Measurements from ENCODE around the gene PSME3IP1.
"Not testable (repeated sequence)": the region's sequence is repeated elsewhere in the genome, so short reads cannot be mapped to it uniquely, and the experiment has no call there.

PSME3IP1 gene

DNA sequence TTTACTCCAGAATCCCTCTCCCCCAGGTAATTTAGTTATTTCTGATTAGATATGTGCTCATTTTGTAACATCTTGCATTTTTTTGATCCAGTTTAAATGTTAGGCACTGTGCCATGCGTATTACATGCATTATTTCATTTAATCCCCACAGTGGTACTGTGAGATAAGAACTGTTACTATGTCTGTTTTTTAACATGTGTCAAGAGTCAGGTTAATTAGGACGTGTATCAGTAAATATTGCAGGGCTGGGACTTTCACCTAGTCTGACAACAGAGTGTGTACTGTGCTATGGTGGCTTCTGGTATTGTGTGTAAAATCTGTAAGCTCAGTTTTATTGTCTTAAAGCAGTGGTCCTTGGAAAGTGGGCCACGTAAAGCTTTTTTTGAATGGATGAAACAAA, 10.9 kb upstream of the PSME3IP1 start:
- DNase-seq = no peak

DNA sequence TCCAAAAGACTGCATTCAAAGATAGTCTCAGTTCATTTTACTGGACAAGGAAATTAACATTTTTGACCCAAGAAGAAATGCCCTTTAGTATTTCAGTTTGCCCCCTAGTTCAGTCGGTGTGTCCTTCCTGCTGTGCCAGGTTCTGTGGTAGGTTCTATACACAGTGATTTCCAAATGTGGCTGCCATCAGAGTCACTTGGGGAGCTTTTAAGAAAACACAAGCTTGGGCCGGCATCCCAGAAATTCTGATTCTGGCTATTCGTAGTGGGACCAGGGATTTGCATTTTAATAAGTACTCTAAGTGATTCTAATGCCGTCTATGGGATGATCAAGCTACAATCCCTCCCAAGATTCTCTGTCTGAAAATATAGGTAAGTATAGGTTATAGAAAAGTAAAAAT, 10.4 kb upstream of the PSME3IP1 start:
- no peak for DNase-seq

DNA sequence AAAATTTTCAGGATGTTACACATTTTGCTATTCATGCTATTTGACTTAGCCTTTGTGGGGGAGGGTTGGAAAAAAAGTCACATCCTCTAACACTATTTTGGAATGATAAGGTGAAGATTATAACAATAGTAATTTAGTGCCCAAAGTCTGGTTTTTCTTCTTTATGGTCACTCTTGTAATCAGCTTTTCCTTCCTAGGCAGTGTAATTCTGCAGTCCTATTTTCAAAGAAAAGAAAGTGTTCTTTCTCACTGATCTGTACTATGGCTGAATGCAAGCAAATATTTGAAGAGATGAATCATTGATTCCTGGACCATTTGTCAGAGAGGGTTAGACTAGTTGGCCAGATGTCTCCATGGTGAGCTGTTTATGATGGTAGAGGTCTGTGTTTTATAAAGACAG, 8.7 kb upstream of the PSME3IP1 start:
- peak; percentile 86 for DNase-seq

DNA sequence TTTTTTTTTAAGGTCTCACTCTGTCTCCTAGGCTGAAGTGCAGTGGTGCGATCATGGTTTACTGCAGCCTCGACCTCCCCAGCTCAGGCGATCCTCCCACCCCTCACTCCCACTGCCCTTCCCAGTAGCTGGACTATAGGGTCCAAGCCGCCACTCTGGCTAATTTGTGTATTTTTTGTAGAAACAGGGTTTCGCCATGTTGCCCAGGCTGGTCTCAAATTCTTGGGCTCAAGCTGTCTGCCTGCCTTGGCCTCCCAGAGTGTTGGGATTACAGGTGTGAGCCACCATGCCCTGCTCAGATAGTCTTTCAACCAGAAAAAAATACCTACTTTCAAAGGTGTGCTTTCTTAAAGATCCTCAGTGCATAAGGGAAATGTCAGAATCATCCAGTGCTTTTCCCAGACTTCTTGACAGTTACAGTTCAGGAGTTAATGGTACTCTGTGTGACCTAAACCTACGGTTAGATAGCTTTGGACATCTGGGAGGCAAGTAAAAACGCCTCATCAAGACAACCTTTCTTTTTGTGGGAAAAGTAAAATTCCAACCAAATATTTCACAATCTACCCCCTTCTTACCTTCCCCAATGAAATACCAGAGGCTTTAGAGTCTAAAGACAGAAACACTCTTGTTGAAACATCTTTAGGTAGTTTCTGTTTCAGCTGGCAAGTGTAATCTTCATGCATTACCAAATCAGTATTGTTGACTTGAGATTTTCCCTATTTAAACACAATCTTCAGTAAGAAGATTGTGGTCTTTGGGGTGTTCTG, 7.1 kb upstream of the PSME3IP1 start:
- peak; percentile 52 for DNase-seq

DNA sequence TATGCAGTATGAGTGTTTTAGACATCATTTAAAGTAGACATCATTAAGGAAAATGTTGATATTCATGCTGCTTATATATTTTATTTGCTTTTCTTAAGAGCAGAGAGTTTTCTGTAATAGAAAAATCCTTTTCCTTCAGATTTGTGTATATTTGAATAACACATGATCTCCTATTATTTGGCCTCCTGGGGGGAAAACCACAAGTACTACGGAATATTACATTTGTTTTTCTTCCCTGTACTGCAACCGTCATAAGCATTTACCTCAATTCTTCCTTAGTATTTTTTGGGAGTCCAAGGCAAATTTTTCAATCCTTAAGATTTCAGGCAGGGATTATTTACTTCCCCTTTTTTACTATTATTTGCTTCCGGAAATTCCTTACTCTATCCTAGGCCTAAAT, 6.3 kb upstream of the PSME3IP1 start:
- DNase-seq = no peak

DNA sequence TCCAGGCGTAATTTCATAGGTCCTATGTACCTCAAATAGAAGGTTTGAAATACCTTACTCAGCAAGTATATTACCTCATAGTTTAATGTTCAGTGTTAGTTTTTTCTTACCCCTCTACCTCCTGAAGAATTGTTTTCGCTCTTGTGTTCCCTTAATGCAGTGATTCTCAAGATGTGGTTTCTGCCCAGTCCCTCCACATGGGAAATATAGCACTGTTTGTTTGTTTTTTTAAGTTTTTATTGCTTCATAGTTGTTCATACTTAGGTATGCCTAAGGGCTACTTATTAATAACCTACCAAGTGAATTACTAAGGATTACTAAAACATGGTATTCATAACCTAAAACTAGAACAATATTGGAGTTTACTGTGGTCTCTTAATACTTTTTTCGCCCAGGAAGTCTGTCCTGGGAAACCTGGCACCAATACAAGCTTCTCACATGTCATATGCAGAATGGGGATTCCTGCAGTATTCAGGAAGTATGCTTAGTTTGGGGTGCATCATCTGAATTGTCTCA, 5.3 kb upstream of the PSME3IP1 start:
- DNase-seq = peak; percentile 47

DNA sequence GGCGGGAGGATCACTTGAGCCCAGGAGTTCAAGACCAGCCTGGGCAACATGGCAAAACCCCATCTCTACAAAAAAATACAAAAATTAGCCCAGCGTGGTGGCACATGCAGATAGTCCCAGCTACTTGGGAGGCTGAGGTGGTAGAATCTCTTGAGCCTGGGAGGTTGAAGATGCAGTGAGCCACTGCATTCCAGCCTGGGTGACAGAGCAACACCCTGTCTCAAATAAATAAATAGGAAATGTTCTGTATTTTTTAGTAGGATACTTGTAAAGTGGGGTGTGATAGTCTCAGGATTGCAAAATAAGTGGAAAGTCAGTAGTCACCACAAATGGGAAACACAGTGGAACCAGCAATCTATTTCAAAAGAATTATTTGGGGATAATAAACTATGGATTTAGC, 4.3 kb upstream of the PSME3IP1 start:
- DNase-seq = no peak

DNA sequence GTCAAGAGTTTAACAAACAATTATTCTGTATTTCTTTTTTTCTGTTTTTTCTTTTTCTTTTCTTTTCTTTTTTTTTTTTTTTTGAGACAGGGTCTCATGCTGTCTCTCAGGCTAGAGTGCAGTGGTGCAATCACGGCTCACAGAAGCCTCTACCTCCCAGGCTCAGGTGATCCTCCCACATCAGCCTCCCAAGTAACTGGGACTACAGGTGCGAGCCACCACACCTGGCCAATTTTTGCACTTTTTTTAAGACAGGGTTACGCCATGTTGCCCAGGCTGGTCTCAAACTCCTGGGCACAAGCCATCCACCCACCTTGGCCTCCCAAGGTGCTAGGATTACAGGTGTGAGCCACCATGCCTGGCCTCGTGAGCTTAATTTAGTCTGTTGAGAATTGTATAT, 3.7 kb upstream of the PSME3IP1 start:
- DNase-seq = not testable (repeated sequence)

DNA sequence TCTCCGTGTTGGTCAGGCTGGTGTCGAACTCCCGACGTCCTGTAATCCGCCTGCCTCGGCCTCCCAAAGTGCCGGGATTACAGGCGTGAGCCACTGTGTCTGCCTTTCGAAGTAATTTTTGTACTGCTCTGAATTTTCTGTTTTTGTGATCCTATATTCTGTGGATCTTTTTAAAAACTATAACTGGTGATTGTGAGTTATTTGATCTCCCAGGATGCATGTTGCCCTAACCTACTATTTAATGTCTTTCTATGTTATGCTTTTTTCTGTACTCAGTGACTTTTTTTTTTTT, 2.8 kb upstream of the PSME3IP1 start:
- DNase-seq = no peak

DNA sequence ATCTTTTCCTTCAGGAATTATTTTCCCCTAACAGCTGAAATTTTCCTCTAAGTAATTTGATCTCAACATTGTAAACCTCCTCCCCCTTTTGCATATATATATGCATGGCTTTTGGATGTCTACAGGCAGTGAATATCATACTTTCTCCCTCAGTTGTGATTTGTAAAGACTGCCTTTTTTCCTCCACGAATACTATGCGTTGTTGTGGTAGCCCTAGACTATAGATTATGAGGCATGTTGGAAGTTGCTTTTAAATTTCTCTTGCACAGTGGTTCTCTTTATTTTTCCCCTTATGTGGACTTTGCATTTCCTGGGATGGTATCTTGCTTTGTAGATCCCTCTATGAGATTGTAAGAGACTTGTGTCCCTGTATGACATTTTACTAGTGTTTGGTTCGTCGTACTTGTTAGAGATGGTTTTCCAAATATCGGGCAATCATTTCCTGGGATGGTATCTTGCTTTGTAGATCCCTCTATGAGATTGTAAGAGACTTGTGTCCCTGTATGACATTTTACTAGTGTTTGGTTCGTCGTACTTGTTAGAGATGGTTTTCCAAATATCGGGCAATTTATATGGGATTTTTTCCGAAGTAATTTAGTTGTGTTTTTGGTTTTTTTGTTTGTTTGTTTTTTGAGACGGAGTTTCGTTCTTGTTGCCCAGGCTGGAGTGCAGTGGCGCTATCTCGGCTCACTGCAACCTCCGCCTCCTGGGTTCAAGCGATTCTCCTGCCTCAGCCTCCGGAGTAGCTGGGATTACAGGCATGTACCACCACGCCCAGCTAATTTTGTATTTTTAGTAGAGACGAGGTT, 2.3 kb upstream of the PSME3IP1 start:
- not testable (repeated sequence) for DNase-seq

DNA sequence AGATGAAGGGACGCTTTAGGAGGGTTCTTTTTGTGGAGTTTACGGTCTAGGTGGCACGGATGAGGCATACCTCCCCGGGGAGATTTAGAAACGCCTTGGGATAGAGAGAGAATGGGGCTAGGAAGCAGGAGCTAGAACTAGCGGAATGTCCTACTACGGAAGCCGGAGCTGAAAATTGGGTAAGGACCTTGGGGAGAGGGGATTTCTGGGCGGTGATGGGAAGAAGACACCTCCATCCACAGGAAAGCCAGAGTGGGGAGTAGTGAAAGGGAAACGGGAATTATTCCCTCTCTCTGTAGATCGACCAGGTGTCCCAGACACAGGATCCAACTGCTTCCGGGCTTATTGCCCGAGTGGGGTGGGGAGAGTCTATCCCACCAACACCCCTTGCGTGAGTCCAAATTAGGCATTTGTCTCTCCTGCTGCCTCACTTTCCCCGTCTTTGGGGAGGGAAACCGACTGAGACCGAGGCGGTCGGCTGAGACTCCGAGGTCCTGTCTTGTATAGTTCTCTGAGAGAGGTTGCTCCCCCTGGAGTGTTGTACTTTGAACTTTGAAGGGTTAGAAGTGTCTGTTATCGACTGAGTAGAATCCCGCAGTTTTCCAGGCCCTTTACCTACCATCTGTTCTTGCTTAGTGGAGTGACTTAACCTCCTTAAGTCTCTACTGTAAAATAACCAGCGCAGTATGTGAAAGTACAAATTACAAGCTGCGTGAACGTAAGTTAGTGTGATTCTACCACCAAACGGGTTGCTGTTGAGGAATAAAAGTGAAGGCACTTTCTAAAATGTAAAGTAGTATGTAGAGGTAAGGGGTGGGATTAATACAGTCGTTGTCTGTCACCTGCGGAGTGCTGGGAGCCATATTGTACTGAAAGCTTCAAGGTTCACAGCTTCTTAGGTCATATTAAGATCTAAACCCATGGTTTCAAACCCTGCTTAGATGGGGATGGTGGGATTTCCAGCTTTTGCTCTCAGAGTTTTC, 1.3 kb upstream of the PSME3IP1 start:
- no peak for DNase-seq

DNA sequence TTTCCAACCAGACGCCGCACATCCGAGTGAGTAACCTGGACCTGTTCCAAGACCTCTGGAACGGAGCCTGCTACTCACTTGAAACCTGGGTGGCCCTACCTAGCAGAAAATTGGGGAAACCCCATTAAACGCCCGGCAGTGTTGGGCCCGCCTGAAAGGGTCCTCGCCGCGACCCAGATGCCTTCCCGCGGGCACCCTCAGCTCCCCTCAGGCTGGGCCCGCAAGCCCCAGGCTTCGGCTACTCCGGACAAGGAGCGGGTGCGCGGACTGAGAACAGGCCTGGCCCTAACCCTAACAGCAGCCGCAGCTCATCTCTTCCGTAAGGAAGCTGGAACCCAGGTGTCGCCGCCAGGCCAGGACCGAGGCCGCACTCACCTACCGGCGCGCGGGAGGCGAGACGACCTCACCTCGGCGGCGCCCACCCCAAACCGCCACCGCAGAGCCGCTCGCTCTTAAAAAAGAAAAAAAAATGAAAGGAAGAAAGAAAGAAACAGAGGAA, 344 bp downstream of the PSME3IP1 start:
- peak; percentile 55 for DNase-seq

DNA sequence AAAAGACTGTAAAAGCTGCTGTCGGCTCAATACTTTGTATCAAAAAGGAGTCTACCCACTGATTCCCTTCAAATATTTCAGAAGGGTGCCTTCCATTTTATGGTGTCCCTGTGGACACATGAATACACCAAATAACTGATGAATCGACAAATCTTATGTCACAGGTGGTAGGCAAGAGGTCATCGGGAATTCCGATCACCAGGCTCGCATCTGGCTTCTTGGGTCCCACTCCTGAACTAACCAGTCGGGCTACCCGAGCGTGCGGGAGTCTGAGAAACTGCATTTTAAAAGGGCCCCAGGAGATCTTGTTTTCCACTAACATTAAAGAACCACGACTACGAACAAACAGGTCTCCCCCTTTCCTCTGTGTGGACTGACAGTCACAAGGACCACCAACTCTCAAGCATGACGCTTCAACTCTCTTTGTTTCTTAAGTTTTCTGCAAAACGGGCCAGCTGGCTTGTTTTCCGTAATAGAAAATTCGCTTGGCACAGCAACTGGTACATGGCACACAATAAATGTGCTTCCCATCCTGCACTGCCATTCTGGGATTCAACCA, 873 bp downstream of the PSME3IP1 start:
- no peak for DNase-seq

DNA sequence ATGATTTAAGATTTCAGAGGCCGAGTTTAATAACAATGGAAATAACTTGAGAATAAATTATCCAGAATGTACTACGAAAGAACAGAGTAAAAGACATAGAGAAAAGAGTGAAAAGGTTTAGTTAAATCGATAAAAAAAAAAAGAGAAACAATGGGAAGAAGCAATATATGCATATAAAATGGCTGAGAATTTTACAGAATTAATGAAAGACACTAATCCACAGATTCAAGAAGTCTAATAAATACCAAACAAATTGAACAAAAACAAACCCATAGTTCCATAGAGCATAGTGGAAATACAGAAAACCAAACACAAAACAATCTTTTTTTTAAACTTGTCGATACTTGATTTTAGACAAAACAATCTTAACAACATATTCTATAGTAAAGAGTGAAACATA, 1.7 kb downstream of the PSME3IP1 start:
- no peak for DNase-seq

DNA sequence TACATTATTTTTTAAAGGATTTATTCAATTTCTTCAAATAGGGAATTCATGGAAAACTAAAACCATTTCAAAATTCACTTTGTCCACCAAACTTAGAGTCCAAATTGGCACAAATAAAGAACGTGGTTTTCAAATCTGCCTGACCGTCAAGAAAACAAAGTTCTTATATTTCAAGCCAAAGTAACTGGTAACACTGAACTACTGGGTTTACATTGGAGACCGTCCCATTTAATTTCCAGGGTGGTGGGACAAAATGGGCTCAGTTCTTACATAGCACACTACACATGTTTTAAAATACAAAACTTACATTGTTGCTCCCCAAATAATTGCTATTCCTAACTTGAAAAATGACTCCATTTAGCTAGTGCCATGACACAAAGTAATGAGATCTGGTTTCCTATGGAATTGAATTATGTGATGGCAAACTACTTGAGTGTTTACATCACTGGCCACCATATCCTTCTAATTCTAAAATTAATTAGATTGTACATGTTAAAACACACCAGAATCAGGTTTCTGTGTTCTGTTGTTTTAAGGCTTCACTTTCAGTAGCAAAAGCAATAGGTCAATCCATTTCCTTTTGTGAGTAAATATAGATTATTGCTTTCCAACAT, 6.5 kb downstream of the PSME3IP1 start:
- DNase-seq = no peak

DNA sequence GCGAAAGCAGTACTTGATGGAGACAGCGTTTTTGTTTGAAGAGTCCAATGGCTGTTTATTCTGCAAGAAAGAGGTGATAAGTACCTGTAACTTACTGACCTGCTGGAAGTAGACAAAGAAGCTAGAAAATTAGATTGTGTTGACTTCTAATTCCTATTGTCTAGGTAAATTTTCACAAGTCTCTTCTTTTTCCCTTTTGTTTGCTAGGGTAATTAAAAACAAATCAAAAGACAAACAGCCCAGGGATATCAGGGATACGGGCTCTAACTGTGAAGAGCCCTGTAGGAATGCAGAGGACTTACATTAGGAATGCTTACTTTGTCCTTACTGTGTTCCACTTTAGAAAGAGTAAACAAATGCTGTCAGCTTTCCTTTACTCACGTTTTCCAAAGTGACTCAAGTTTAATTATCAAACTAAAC, 7.0 kb downstream of the PSME3IP1 start:
- no peak for DNase-seq

DNA sequence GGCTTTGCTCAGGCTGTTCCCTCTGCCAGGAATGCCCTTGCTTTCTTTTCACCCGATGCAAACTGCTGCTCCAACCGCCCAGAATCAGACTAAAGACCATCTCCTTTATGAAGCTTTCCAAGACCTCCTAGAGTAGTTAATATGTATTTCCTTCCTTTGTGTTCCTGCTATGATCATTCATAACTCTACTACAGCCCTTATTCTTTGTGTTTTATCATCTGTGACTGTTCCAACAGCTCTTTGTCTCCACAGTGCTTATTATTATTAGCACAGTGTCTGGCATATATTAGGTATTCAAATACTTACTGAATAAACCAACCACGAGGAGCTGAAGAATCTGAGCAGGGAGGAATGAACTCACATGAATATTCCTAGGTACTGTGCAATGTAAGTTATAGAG, 7.6 kb downstream of the PSME3IP1 start:
- DNase-seq = no peak

DNA sequence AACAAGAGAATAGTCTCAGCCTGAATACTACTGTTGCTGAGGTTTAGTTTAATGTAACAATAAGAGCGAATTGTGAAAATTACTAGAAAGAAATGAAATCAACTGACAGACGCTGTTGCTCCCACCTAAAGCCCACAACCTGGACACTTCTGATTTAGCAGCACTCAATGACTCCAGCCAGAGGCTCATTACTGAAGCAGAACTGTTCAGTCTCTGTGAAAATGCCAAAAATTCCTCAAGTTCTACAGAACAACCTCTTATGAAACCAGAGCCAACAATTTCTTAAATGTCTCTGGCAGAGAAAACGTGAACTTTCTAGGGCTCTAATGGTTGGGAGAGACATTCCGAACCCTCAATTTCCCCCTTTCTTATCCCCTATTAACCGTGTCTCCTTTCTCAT, 9.9 kb downstream of the PSME3IP1 start:
- no peak for DNase-seq

DNA sequence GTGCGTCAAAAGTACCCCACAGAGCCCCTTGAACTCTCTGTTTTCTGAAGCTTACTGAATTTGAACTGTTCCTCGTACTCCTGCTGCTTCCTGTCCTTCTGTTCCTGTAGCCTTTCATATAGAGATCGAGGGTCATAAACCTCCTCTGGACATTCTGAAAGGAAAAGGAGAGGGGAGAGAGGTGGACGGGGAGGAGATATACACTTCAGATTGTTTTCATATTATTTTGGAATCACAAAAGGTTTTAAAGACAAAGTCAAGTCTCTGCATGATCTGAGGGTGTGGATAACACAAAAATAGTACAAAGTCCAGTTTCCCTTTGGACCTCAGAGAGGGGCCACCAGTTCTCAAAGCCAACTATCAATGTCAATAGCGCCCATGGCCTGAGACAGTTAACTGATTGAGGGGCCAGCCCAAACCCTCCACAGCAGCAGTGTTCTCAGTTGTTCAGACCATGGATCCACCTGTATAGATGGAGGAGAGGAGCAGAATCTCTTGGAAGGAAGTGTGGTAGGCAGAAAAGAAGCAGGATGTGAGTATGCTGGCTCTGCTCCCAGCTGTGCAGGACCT, 13.0 kb downstream of the PSME3IP1 start:
- no peak for DNase-seq

DNA sequence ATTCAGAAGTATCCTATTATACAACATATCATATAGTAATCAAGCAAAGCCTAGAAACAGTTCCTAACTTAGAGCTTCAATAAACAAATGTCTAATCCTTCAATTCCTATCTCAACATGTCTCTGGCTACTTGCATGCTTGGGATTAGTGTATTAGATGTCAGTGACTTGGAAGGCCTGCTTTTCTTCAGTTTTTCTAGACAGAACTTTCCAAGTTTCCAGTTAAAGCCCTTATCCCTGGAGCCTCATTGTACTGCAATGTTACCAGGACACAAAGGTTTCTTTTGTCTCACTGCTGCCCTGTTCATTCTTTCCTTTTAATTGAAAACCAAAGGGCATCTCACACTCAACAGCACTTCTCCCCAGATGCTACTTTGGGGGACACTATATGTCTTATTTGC, 16.5 kb downstream of the PSME3IP1 start:
- no peak for DNase-seq

DNA sequence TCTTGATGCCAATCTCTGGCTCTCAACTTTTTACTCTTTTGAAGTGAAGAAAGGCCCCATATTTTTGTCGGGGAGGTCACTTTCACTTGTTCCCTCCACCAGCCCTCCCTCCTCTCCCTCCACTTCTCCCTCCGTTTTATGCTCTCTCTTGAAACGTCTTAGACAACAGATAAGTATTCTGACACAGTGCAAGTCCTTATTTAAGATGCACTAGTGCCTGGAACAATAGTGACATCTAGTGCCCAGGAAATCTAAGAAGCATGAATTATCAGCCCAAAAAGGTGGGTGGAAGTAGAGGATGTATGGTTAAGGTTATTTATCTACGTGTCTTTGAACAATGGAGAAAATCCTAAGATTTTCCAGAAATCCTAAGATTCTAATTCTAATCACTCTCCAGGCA, 17.9 kb downstream of the PSME3IP1 start:
- no peak for DNase-seq

DNA sequence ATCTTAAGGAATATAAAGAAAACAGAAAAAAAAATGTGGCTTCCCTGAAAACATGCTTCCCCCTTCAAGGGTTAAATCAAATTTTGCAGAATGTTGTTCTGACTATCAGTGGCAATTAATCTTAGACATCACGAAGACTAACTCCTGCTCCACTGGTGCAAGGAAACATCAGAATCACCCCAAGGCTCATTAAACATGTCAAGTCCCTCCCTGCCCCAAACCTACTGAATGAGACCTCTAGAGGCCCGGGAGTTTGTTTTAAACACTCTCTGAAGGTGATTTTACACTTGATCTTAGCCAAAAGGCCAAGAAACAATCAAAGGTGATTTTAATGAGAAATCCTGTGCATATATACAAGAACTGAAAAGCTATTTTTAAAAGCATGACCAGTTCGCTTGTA, 18.3 kb downstream of the PSME3IP1 start:
- DNase-seq = no peak

All from NCI-H226 (cell line).